22Rv1 (cell line): Measurements from ENCODE around the gene TRERF1.
A peak's percentile ranks its signal among the peaks of the same experiment; 100 is the strongest.

Experiments used
- H3K27ac ChIP-seq: fragments of 450-650 bp; 2 replicates; pipeline ENCODE4 v1.5.1; 2017
- ZFX ChIP-seq: fragments of 450-650 bp; IDR thresholded peaks from 2 replicates; pipeline ENCODE4 v1.6.1; 2017; ENCODE audit warnings: antibody characterized with exemption, borderline replicate concordance
- TF ChIP-seq, protein P1 (sequence below): fragments of 450-650 bp; IDR thresholded peaks from 2 replicates; pipeline ENCODE4 v1.5.1; 2017; ENCODE audit warnings: mild to moderate bottlenecking

Gene TRERF1

DNA sequence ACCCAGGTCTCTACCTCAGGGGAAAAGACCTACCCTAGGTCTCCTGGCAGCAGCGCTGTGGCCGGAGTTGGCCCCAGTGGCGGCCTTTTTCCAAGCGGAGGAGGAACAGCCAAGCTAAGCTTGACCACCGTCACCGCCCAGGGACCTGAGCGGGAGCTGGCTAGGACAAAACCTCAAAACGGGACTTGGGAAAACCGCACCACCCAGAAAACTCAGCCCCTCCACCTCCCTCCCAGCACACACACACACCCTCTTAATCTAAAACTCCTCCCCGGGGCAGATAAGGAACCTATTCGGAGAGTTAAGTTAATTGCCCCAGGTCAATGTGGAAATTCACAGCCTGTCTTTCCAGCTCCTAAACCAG lies 2.7 kb upstream of the TRERF1 start:
- H3K27ac ChIP-seq: no peak overlapping the region

DNA sequence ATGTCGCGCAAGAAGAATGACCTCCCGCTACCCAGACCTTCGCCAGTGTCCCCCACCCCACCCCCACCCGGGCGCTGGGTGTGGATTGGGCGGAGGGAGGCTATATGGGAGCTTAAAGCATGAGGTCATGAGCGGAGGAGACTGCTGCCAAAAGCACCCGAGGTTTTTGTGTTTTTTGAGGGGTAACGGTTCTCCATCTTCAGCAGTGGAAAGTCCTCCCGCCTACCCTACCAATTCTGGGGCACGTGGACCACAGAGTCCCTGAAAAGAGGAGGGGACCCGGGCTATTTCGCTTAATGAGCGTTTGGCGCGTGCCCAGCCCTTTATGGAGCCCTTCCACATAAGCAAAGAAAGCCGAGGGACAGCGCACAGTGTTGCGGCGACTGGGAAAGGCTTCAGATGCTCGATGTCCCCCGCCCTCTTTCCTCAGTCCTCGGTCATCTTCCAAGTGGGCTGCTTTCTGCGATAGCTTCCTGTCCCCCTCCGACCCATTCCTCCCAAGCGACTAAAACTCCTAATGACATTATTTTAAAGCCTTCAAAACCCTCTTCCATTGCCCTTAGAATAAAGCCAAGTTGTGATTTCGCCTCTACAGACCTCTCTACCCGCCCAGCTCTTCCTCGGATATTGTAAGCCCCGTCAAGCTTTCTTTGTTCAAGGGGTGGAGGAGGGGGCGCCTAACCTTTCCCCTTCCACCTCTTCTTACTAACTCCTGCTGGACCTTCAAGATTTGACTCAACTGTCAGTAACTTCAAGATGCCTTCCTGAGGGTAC lies 2.1 kb upstream of the TRERF1 start:
- TF ChIP-seq, protein P1, sequence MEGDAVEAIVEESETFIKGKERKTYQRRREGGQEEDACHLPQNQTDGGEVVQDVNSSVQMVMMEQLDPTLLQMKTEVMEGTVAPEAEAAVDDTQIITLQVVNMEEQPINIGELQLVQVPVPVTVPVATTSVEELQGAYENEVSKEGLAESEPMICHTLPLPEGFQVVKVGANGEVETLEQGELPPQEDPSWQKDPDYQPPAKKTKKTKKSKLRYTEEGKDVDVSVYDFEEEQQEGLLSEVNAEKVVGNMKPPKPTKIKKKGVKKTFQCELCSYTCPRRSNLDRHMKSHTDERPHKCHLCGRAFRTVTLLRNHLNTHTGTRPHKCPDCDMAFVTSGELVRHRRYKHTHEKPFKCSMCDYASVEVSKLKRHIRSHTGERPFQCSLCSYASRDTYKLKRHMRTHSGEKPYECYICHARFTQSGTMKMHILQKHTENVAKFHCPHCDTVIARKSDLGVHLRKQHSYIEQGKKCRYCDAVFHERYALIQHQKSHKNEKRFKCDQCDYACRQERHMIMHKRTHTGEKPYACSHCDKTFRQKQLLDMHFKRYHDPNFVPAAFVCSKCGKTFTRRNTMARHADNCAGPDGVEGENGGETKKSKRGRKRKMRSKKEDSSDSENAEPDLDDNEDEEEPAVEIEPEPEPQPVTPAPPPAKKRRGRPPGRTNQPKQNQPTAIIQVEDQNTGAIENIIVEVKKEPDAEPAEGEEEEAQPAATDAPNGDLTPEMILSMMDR: no peak
- TF ChIP-seq ZFX: no peak
- peak overlapping the region; percentile 88 for H3K27ac ChIP-seq

More for the DNA sequence above, 2.7 kb upstream of the TRERF1 start:
- no peak for TF ChIP-seq ZFX
- TF ChIP-seq, protein P1: no peak

DNA sequence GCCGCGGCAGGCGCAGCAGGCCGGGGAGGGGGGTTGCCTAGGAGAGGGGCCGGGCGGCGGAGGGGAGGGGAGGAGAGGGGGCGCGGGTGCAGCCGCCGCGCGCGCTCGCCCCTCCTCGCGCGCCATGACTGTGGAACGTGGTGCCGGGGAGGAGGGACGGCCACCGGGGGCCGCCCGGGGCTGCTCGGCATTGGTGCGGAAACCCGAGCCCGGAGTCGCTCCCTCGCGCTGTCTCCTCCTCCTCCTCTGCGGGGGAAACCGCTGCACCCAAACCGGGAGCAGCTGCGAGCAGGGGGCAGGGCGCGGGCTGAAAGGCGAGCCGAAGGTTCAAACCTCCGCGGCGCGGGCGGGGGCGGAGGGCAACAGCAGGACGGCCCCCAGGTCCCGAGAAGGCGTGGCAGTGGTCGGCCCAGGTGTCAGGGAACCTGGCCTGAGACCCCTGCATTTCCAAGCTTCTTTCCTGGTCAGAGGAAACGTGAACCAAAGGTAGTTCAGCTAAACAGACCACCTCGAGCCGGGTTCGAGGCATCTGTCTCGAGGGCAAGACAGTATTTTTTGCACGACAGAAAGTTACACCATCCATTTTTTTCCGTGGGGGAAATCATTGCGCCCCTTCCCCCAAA lies 1.4 kb upstream of the TRERF1 start:
- peak overlapping the region; percentile 88 for H3K27ac ChIP-seq

DNA sequence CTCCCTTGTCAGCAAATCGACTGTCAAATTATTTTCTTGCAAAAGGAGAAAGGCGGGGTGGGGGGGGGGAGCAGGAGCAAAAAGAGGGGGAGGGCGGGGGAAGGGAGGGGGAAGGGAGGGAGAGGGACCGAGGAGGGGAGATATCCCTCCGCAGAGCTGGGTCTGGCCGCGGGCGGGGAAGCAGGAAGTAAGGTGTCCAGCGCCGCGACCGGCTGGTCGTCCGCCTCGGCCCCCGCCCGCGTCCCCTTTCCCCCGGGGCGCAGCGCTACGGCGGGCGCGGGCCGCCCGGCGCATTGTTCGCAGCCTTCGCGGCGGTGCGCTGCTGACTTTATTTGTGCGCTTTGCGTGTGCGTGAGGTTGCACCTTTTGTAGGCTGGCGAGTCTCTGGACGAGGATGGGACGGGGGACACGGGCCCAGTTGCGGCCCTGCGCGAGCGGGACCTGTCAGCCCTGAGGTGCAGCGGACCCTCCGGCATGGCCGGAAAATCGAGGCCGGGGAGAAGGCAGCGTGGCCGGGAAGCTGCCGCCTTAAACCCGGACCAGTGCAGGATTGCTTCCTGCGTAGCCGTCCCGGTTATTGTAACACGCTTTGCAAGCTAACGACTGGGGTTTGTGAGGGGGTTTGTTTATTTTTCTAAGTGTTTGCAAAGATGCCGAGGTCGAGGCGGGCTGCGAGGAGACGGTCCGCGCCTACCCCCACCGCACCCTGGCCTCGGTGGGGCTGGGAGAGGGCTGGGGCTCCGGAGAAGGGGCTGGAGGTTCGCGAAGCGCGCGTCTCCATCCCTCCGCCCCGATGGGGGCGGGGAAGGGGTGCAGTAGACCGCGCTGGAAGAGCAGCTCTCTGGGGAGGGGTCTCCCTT lies 675 bp upstream of the TRERF1 start:
- peak overlapping the region; percentile 88 for H3K27ac ChIP-seq
- TF ChIP-seq, protein P1: no peak
- TF ChIP-seq ZFX: no peak

More for the DNA sequence above, 1.4 kb upstream of the TRERF1 start:
- no peak for TF ChIP-seq ZFX
- TF ChIP-seq, protein P1: no peak

DNA sequence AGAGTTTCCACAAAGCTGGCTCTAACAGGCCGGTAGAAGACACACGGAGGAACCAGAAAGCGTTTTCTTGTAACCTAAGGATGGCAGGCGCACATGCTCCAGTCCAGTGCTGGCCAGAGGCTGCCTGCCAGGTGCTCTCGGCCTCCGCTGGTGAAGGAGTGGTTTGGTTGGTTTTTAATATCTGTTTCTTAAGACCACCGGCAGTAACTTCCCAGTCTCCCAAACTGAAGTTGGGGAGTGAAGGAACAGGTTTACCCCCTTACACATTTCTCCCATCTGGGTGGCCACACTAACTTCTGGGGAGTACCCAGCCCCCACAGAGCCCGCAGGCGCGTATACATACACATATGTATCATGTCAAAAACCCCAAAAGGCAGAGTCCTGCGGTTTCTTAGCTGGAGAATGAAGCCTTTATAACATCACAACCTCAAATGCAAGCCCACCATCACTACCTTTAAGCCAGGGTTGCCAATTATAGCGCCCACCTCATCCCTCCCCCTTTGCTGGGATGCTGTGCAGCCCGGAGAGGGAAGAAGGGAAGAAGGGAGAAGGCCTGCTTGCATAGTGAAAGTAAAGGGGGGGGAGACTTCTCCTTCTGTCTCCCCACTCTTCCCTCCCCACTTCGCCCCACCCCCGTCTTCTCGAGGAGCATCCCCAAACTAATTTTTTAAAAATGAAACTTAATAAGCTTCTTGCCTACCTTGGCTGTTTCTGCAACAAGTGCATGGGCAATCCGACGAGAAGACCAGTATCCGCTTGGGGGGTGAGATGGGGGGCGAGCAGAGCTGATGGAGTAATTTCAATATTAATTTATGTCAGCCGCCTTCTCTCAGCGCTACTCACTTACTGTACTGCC lies 1.0 kb downstream of the TRERF1 start:
- peak overlapping the region; percentile 88 for H3K27ac ChIP-seq

DNA sequence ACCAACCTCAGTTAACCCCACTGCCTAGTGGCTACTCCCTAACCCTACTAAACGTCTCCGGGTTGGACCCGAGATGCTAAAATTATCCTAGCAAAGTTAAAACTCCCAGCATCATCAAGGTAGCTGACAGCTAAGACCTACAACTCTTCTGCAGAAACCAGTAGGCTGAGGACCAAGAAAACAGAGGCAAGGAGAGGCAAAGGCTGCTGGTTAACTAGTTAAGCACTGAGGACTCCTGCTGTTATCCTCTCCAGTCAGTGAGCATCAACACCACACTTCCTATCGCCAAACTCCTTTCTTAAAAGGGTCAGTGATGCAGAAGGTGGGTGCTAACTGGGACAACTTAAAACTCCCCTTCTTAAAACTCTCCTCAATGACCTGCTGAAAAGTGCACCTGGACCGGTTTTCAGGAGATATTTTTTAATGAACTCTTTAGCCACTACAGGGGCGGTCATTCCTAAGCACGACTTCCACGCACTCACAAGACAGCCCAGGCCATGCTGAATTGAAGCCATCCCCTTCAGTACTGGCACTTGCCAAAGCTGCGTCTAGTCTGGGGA lies 1.7 kb downstream of the TRERF1 start:
- peak overlapping the region; percentile 88 for H3K27ac ChIP-seq

More for the DNA sequence above, 1.0 kb downstream of the TRERF1 start:
- TF ChIP-seq, protein P1: no peak
- no peak for TF ChIP-seq ZFX

More for the DNA sequence above, 1.7 kb downstream of the TRERF1 start:
- TF ChIP-seq ZFX: no peak
- TF ChIP-seq, protein P1: no peak
